Measurements from ENCODE around the gene OR4C11. TPM values are rescaled to one million over a fixed set of nuclear protein-coding genes. Genes with fewer than 3 reads are reported as not detected.
A peak's percentile ranks its signal among the peaks of the same experiment; 100 is the strongest.

OR4C11 gene
- total RNA-seq, result not detected in 2 replicates

- DNase-seq (ENCODE audit: low read depth) (no peak), FAIRE-seq (no peak)
- H3K36me3 ChIP-seq (ENCODE audit: control insufficient read depth, insufficient read depth, low read length), result no peaks in the 10 kb centered on the region
- TF ChIP-seq CTCF (IDR thresholded peaks at IDR 0.05; ENCODE audit: insufficient read depth, low read length, severe bottlenecking), result no peak
- no peaks in the 10 kb centered on the region for H3K27me3 ChIP-seq (ENCODE audit: control insufficient read depth, insufficient read depth, low read length)
- no peak within 1 kb of the TSS for H3K4me3 ChIP-seq (ENCODE audit: low read depth, low read length)
These were observed at the start of gene OR4C11 for GRCh38 chr11:55607545-55607944. TSS of gene OR4C11 (minus strand) at chr11:55607645. CDS start at chr11:55604373, 3,272 bp downstream.

- Histone ChIP-seq H3K36me3 (ENCODE audit: control insufficient read depth, insufficient read depth, low read length) (no peaks in the 10 kb centered on the region), H3K27me3 (ENCODE audit: control insufficient read depth, insufficient read depth, low read length) (no peaks in the 10 kb centered on the region), H3K4me3 (ENCODE audit: low read depth, low read length) (no peak overlapping the region)
- no peak for FAIRE-seq
- DNase-seq (ENCODE audit: low read depth), result peak; percentile 12
- TF ChIP-seq CTCF (IDR thresholded peaks at IDR 0.05; ENCODE audit: insufficient read depth, low read length, severe bottlenecking), result no peak
These were observed 47.7 kb upstream of the OR4C11 start for GRCh38 chr11:55655096-55655495.

- FAIRE-seq, result no peak
These were observed 45.1 kb upstream of the OR4C11 start for GRCh38 chr11:55652560-55652959.

GRCh38 chr11:55648027-55648426, 40.6 kb upstream of the OR4C11 start, which contains the start of gene OR4S2:
TSS of gene OR4S2 (plus strand) at chr11:55648327. CDS start at chr11:55650904, 2,577 bp downstream.
- Histone ChIP-seq H3K36me3 (ENCODE audit: control insufficient read depth, insufficient read depth, low read length) (no peaks in the 10 kb centered on the region), H3K27me3 (ENCODE audit: control insufficient read depth, insufficient read depth, low read length) (no peaks in the 10 kb centered on the region), H3K4me3 (ENCODE audit: low read depth, low read length) (no peak within 1 kb of the TSS)
- no peak for FAIRE-seq
- no peak for DNase-seq (ENCODE audit: low read depth)
- TF ChIP-seq CTCF (IDR thresholded peaks at IDR 0.05; ENCODE audit: insufficient read depth, low read length, severe bottlenecking), result no peak

More at GRCh38 chr11:55652560-55652959, 45.1 kb upstream of the OR4C11 start:
- H3K36me3 ChIP-seq (ENCODE audit: control insufficient read depth, insufficient read depth, low read length), result no peaks in the 10 kb centered on the region
- no peak for DNase-seq (ENCODE audit: low read depth)
- TF ChIP-seq CTCF (IDR thresholded peaks at IDR 0.05; ENCODE audit: insufficient read depth, low read length, severe bottlenecking), result no peak
- no peak overlapping the region for H3K4me3 ChIP-seq (ENCODE audit: low read depth, low read length)
- no peaks in the 10 kb centered on the region for H3K27me3 ChIP-seq (ENCODE audit: control insufficient read depth, insufficient read depth, low read length)

- Histone ChIP-seq H3K27me3 (ENCODE audit: control insufficient read depth, insufficient read depth, low read length) (no peaks in the 10 kb centered on the region), H3K4me3 (ENCODE audit: low read depth, low read length) (no peak within 1 kb of the TSS), H3K36me3 (ENCODE audit: control insufficient read depth, insufficient read depth, low read length) (no peaks in the 10 kb centered on the region)
- FAIRE-seq (no peak), DNase-seq (ENCODE audit: low read depth) (no peak)
- TF ChIP-seq CTCF (IDR thresholded peaks at IDR 0.05; ENCODE audit: insufficient read depth, low read length, severe bottlenecking), result no peak
These were observed 27.4 kb upstream of the OR4C11 start, which contains the start of gene OR4P4 for GRCh38 chr11:55634813-55635212. TSS of gene OR4P4 (plus strand) at chr11:55635113.

- no peak for TF ChIP-seq CTCF (IDR thresholded peaks at IDR 0.05; ENCODE audit: insufficient read depth, low read length, severe bottlenecking)
- DNase-seq (ENCODE audit: low read depth) (peak; percentile 5), FAIRE-seq (no peak)
- Histone ChIP-seq H3K36me3 (ENCODE audit: control insufficient read depth, insufficient read depth, low read length) (no peaks in the 10 kb centered on the region), H3K27me3 (ENCODE audit: control insufficient read depth, insufficient read depth, low read length) (no peaks in the 10 kb centered on the region), H3K4me3 (ENCODE audit: low read depth, low read length) (no peak overlapping the region)
These were observed 17.1 kb upstream of the OR4C11 start for GRCh38 chr11:55624531-55624930.
